Uterus (tissue), 4 donors: Measurements from ENCODE around the gene PDPN. TPM values are rescaled to one million over a fixed set of nuclear protein-coding genes. Genes with fewer than 3 reads are reported as not detected.
A peak's percentile ranks its signal among the peaks of the same experiment; 100 is the strongest.

Source experiments
- DNase-seq, 2 donors: peaks; one replicate each; pipeline ENCODE4 v3.0.0-alpha.2; 2019 to 2020
- H3K27ac ChIP-seq, 2 donors: fragments of 200-600 bp; sonication (generic); 1 replicate in 1 of 2; 2 replicates in 1 of 2; pipeline ENCODE4 v1.5.1; 2016 to 2018
- H3K27me3 ChIP-seq, 2 donors: fragments of 200-600 bp; sonication (generic); one replicate each; pipeline ENCODE4 v1.5.1; 2018 to 2019; ENCODE audit warnings: control low read depth in 1 of 2
- H3K36me3 ChIP-seq, 2 donors: fragments of 200-600 bp; sonication (generic); one replicate each; pipeline ENCODE4 v1.5.1; 2019; ENCODE audit warnings: control low read depth in 1 of 2
- H3K4me1 ChIP-seq, 2 donors: fragments of 200-600 bp; sonication (generic); one replicate each; pipeline ENCODE4 v1.5.1; 2018 to 2019; ENCODE audit warnings: control low read depth in 1 of 2
- H3K4me3 ChIP-seq, 2 donors: fragments of 200-600 bp; sonication (generic); 1 replicate in 1 of 2; 2 replicates in 1 of 2; pipeline ENCODE4 v1.5.1; 2018 to 2019; ENCODE audit warnings: mild to moderate bottlenecking in 1 of 2
- H3K9me3 ChIP-seq, 2 donors: fragments of 200-600 bp; sonication (generic); one replicate each; pipeline ENCODE4 v1.5.1; 2019; ENCODE audit warnings: control low read depth in 1 of 2
- CTCF ChIP-seq, 4 experiments: fragments of 200-600 bp in 2 of 4; fragments of 450-650 bp in 2 of 4; sonication (generic) in 2 of 4; IDR thresholded peaks; one replicate each; pipeline ENCODE4 v1.5.1; 2016 to 2019; ENCODE audit warnings: antibody characterized with exemption in 4 of 4, mild to moderate bottlenecking in 2 of 4, moderate library complexity in 1 of 4
- POLR2A ChIP-seq, 2 donors: fragments of 450-650 bp; IDR thresholded peaks; one replicate each; pipeline ENCODE4 v1.6.1; 2016; ENCODE audit warnings: antibody characterized with exemption in 2 of 2, mild to moderate bottlenecking in 1 of 2, moderate library complexity in 1 of 2
- intact Hi-C: fragments of 100-400 bp; cut with DNase I; formaldehyde crosslinking; loops from one replicate; pipeline ENCODE4 v1.15.1; 2023; ENCODE audit warnings: low total_unique reads
- total RNA-seq, 4 donors: library from RNA; depleted of rRNA in 3 of 4; stranded (reverse); fragments of >200 nt in 3 of 4; gene quantifications; one replicate each; pipeline versions ENCODE4 v1.1.0 to v1.2.4, GENCODE V29; 2014 to 2023
- donor health status: DM: yes; HTN: yes; CAD: no.

Gene PDPN
- total RNA-seq, 4 donors from 2014 or later = 17.7 to 50.0 (median 30.7) TPM

- no peaks in the 10 kb centered on the region for H3K4me1 ChIP-seq
- H3K4me3 ChIP-seq = no peak overlapping the region
- H3K9me3 ChIP-seq = no peaks in the 10 kb centered on the region
- intact Hi-C loops = no loop called here
- no peaks in the 10 kb centered on the region for H3K27me3 ChIP-seq
- no peaks in the 10 kb centered on the region for H3K36me3 ChIP-seq
- no peak for DNase-seq
- H3K27ac ChIP-seq = no peak overlapping the region
- TF ChIP-seq POLR2A (IDR thresholded peaks at IDR 0.05) (no peak), CTCF (IDR thresholded peaks at IDR 0.05) (no peak)
Measured at GRCh38 chr1:13600762-13601453, 17.3 kb downstream of the PDPN start.

- no peak for TF ChIP-seq CTCF (IDR thresholded peaks at IDR 0.05)
- no peak for TF ChIP-seq POLR2A (IDR thresholded peaks at IDR 0.05)
Measured at GRCh38 chr1:13604176-13604575, 20.5 kb downstream of the PDPN start.

GRCh38 chr1:13604721-13605120 is 21.1 kb downstream of the PDPN start:
- no peak for DNase-seq
- Histone ChIP-seq H3K36me3 (no peaks in the 10 kb centered on the region), H3K9me3 (no peaks in the 10 kb centered on the region), H3K4me3 (no peak overlapping the region), H3K27me3 (no peaks in the 10 kb centered on the region), H3K27ac (no peak overlapping the region), H3K4me1 (no peaks in the 10 kb centered on the region)
- intact Hi-C loops = no loop called here
- TF ChIP-seq POLR2A (IDR thresholded peaks at IDR 0.05) (no peak), CTCF (IDR thresholded peaks at IDR 0.05) (no peak)

More at GRCh38 chr1:13604176-13604575, 20.5 kb downstream of the PDPN start:
- Histone ChIP-seq H3K4me3 (no peak overlapping the region), H3K9me3 (no peaks in the 10 kb centered on the region), H3K4me1 (no peaks in the 10 kb centered on the region), H3K36me3 (no peaks in the 10 kb centered on the region), H3K27me3 (no peaks in the 10 kb centered on the region), H3K27ac (no peak overlapping the region)
- intact Hi-C loops = no loop called here
- no peak for DNase-seq

GRCh38 chr1:13605159-13605558 is 21.5 kb downstream of the PDPN start:
- Histone ChIP-seq H3K27ac (peak overlapping the region; percentile 22 to 40), H3K9me3 (no peaks in the 10 kb centered on the region), H3K27me3 (no peaks in the 10 kb centered on the region), H3K4me1 (no peaks in the 10 kb centered on the region), H3K36me3 (no peaks in the 10 kb centered on the region), H3K4me3 (no peak overlapping the region)
- intact Hi-C loops = no loop called here
- DNase-seq = peak in 1 of 2 donors; percentile 52
- TF ChIP-seq POLR2A (IDR thresholded peaks at IDR 0.05) (no peak), CTCF (IDR thresholded peaks at IDR 0.05) (no peak)

- DNase-seq = no peak
- Histone ChIP-seq H3K4me1 (no peaks in the 10 kb centered on the region), H3K4me3 (no peak overlapping the region), H3K9me3 (no peaks in the 10 kb centered on the region), H3K36me3 (no peaks in the 10 kb centered on the region), H3K27ac (no peak overlapping the region), H3K27me3 (no peaks in the 10 kb centered on the region)
- intact Hi-C loops = no loop called here
- TF ChIP-seq POLR2A (IDR thresholded peaks at IDR 0.05) (no peak), CTCF (IDR thresholded peaks at IDR 0.05) (no peak)
Measured at GRCh38 chr1:13607002-13607401, 23.4 kb downstream of the PDPN start.
